ENCODE results near the gene TYW5. TPM values are rescaled to one million over a fixed set of nuclear protein-coding genes. Genes with fewer than 3 reads are reported as not detected.

The TYW5 gene
- total RNA-seq, 1 experiment from 2014 or later, result 13.5 TPM

DNA sequence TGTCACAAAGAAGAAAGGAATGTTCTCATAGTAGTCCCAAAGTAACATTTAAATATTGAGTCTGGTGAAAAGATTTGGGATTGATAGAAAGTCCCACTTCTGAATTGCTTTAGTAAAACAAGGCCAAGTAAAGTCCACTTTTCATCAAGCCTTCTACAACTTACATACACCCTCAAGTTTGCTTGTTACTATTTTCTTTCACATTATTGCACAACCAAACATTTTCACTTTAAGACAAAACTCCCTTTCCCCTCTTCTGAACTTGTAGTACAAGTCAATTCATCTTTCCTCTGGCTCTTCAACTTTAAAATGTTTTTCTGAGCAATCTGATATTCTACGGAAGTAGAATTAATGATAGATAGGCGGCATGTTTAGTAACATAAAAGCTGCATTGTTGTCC is 11.1 kb upstream of the TYW5 start:
- H3K27me3 Mint-ChIP-seq (ENCODE audit: low read depth), result no peaks in the 10 kb centered on the region
- POLR2A ChIA-PET, result no interaction called here
- no peak for DNase-seq (ENCODE audit: low spot score)

DNA sequence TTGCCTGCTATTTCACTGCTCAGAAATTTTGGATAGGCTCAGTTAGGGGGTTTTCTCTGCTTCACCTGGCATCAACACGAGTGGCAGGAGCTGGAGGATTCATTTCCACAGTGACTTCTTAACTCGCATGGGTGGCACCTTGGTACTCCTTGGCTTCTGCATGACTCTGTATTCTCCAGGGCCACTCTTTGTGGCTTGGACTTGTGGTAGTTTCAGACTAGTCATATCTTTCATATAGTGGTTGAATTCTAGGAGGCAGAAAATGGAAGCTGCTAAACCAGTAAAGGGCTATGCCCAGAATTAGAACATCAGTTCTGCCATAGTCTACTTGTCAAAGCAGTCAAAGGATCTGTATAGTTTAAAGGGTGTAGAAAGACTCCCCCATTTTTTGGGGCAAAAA is 6.9 kb upstream of the TYW5 start:
- H3K4me1 Mint-ChIP-seq, result peaks cover 9% of the 10 kb centered on the region
- no peaks in the 10 kb centered on the region for H3K27me3 Mint-ChIP-seq (ENCODE audit: low read depth)
- DNase-seq (ENCODE audit: low spot score) (no peak), ATAC-seq (no peak)
- ChIA-PET CTCF (no interaction called here), POLR2A (no interaction called here)
- H3K4me3 Mint-ChIP-seq, result no peak overlapping the region
- TF ChIP-seq PRRX2 (CRISPR knock-in tag; IDR thresholded peaks at IDR 0.05) (no peak), SMAD4 (CRISPR knock-in tag; IDR thresholded peaks at IDR 0.05) (no peak), NR2C2 (CRISPR knock-in tag; IDR thresholded peaks at IDR 0.05) (no peak), NFATC4 (CRISPR knock-in tag; IDR thresholded peaks at IDR 0.05) (no peak), RORB (CRISPR knock-in tag; IDR thresholded peaks at IDR 0.05) (no peak), IRF2 (CRISPR knock-in tag; IDR thresholded peaks at IDR 0.05; ENCODE audit: borderline replicate concordance, low read depth) (no peak), JUN (CRISPR knock-in tag; IDR thresholded peaks at IDR 0.05) (no peak), ZNF317 (CRISPR knock-in tag; IDR thresholded peaks at IDR 0.05; ENCODE audit: borderline replicate concordance, low read depth) (no peak)
- TF ChIP-seq, protein P1, sequence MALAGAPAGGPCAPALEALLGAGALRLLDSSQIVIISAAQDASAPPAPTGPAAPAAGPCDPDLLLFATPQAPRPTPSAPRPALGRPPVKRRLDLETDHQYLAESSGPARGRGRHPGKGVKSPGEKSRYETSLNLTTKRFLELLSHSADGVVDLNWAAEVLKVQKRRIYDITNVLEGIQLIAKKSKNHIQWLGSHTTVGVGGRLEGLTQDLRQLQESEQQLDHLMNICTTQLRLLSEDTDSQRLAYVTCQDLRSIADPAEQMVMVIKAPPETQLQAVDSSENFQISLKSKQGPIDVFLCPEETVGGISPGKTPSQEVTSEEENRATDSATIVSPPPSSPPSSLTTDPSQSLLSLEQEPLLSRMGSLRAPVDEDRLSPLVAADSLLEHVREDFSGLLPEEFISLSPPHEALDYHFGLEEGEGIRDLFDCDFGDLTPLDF (CRISPR knock-in tag; IDR thresholded peaks at IDR 0.05), result no peak
- TF ChIP-seq, protein P2, sequence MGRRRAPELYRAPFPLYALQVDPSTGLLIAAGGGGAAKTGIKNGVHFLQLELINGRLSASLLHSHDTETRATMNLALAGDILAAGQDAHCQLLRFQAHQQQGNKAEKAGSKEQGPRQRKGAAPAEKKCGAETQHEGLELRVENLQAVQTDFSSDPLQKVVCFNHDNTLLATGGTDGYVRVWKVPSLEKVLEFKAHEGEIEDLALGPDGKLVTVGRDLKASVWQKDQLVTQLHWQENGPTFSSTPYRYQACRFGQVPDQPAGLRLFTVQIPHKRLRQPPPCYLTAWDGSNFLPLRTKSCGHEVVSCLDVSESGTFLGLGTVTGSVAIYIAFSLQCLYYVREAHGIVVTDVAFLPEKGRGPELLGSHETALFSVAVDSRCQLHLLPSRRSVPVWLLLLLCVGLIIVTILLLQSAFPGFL (CRISPR knock-in tag; IDR thresholded peaks at IDR 0.05; ENCODE audit: borderline replicate concordance), result no peak
- TF ChIP-seq, protein P3, sequence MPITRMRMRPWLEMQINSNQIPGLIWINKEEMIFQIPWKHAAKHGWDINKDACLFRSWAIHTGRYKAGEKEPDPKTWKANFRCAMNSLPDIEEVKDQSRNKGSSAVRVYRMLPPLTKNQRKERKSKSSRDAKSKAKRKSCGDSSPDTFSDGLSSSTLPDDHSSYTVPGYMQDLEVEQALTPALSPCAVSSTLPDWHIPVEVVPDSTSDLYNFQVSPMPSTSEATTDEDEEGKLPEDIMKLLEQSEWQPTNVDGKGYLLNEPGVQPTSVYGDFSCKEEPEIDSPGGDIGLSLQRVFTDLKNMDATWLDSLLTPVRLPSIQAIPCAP (CRISPR knock-in tag; IDR thresholded peaks at IDR 0.05), result no peak
- TF ChIP-seq, protein P4, sequence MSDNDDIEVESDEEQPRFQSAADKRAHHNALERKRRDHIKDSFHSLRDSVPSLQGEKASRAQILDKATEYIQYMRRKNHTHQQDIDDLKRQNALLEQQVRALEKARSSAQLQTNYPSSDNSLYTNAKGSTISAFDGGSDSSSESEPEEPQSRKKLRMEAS (CRISPR knock-in tag; IDR thresholded peaks at IDR 0.05), result no peak
- H3K36me3 Mint-ChIP-seq, result peaks cover 54% of the 10 kb centered on the region
- no peak overlapping the region for H3K27ac Mint-ChIP-seq
- H3K9me3 Mint-ChIP-seq, result no peaks in the 10 kb centered on the region

More for the DNA sequence above, 11.1 kb upstream of the TYW5 start:
- TF ChIP-seq, protein P4 (CRISPR knock-in tag; IDR thresholded peaks at IDR 0.05), result no peak
- TF ChIP-seq NR2C2 (CRISPR knock-in tag; IDR thresholded peaks at IDR 0.05) (no peak), GABPB1 (CRISPR knock-in tag; IDR thresholded peaks at IDR 0.05) (no peak), TCF7 (CRISPR knock-in tag; IDR thresholded peaks at IDR 0.05; ENCODE audit: low read depth) (no peak), MXD4 (CRISPR knock-in tag; IDR thresholded peaks at IDR 0.05; ENCODE audit: borderline replicate concordance) (no peak)
- TF ChIP-seq, protein P5, sequence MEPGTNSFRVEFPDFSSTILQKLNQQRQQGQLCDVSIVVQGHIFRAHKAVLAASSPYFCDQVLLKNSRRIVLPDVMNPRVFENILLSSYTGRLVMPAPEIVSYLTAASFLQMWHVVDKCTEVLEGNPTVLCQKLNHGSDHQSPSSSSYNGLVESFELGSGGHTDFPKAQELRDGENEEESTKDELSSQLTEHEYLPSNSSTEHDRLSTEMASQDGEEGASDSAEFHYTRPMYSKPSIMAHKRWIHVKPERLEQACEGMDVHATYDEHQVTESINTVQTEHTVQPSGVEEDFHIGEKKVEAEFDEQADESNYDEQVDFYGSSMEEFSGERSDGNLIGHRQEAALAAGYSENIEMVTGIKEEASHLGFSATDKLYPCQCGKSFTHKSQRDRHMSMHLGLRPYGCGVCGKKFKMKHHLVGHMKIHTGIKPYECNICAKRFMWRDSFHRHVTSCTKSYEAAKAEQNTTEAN (CRISPR knock-in tag; IDR thresholded peaks at IDR 0.05), result no peak
- TF ChIP-seq, protein P6, sequence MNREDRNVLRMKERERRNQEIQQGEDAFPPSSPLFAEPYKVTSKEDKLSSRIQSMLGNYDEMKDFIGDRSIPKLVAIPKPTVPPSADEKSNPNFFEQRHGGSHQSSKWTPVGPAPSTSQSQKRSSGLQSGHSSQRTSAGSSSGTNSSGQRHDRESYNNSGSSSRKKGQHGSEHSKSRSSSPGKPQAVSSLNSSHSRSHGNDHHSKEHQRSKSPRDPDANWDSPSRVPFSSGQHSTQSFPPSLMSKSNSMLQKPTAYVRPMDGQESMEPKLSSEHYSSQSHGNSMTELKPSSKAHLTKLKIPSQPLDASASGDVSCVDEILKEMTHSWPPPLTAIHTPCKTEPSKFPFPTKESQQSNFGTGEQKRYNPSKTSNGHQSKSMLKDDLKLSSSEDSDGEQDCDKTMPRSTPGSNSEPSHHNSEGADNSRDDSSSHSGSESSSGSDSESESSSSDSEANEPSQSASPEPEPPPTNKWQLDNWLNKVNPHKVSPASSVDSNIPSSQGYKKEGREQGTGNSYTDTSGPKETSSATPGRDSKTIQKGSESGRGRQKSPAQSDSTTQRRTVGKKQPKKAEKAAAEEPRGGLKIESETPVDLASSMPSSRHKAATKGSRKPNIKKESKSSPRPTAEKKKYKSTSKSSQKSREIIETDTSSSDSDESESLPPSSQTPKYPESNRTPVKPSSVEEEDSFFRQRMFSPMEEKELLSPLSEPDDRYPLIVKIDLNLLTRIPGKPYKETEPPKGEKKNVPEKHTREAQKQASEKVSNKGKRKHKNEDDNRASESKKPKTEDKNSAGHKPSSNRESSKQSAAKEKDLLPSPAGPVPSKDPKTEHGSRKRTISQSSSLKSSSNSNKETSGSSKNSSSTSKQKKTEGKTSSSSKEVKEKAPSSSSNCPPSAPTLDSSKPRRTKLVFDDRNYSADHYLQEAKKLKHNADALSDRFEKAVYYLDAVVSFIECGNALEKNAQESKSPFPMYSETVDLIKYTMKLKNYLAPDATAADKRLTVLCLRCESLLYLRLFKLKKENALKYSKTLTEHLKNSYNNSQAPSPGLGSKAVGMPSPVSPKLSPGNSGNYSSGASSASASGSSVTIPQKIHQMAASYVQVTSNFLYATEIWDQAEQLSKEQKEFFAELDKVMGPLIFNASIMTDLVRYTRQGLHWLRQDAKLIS (CRISPR knock-in tag; IDR thresholded peaks at IDR 0.05; ENCODE audit: borderline replicate concordance), result no peak
- H3K9me3 Mint-ChIP-seq, result no peaks in the 10 kb centered on the region
- ATAC-seq, result no peak
- H3K4me3 Mint-ChIP-seq, result no peak overlapping the region
- peaks cover 27% of the 10 kb centered on the region for H3K36me3 Mint-ChIP-seq
- no peak overlapping the region for H3K27ac Mint-ChIP-seq
- no peaks in the 10 kb centered on the region for H3K4me1 Mint-ChIP-seq
- CTCF ChIA-PET, result no interaction called here

All from WTC11 (cell line).